CD4-positive, CD25-positive, alpha-beta regulatory T cell (primary cell): ENCODE results near the gene ZDHHC13. TPM values are rescaled to one million over a fixed set of nuclear protein-coding genes. Genes with fewer than 3 reads are reported as not detected.
A peak's percentile ranks its signal among the peaks of the same experiment; 100 is the strongest.

ENCODE experiments used
- ATAC-seq, 2 donors: fragments of 150-1000 bp; cut with Tn5 transposase; one replicate each; pipeline ENCODE4 v1.10.0; 2021; ENCODE audit warnings: low read depth in 2 of 2, moderate number of reproducible peaks in 2 of 2, moderate library complexity in 1 of 2
- DNase-seq, 3 donors: peaks; one replicate each; pipeline versions ENCODE4 v3.0.0 to v3.0.0-alpha.2; 2012 to 2022; ENCODE audit warnings: mixed read lengths in 1 of 3
- H3K27ac ChIP-seq: one replicate; pipeline ENCODE4 v1.7.0; 2013; ENCODE audit warnings: mild to moderate bottlenecking, low read length; ENCODE audit not compliant: insufficient read depth, poor library complexity, severe bottlenecking
- H3K27me3 ChIP-seq: one replicate; pipeline ENCODE4 v1.7.0; 2013; ENCODE audit warnings: low read length; ENCODE audit not compliant: control insufficient read depth, insufficient read depth
- H3K36me3 ChIP-seq: one replicate; pipeline ENCODE4 v1.7.0; 2013; ENCODE audit warnings: mild to moderate bottlenecking, low read length, moderate library complexity; ENCODE audit not compliant: control insufficient read depth, insufficient read depth
- H3K4me1 ChIP-seq: 2 replicates; pipeline ENCODE4 v1.7.0; 2013; ENCODE audit warnings: mild to moderate bottlenecking, low read length; ENCODE audit not compliant: insufficient read depth, control insufficient read depth, poor library complexity, severe bottlenecking
- H3K4me3 ChIP-seq: one replicate; pipeline ENCODE4 v1.7.0; 2013; ENCODE audit warnings: low read depth, mild to moderate bottlenecking, low read length, moderate library complexity
- H3K9me3 ChIP-seq, 2 experiments: 1 replicate in 1 of 2; 2 replicates in 1 of 2; pipeline ENCODE4 v1.7.0; 2013; ENCODE audit warnings: low read length in 2 of 2, mild to moderate bottlenecking in 1 of 2, moderate library complexity in 1 of 2; ENCODE audit not compliant: control insufficient read depth in 2 of 2
- H3K27ac Mint-ChIP-seq, 3 donors: one replicate each; pipeline ENCODE4 v1.8.0; 2020 to 2022; ENCODE audit warnings: mild to moderate bottlenecking in 3 of 3, mixed read lengths in 3 of 3, moderate library complexity in 2 of 3
- H3K27me3 Mint-ChIP-seq: one replicate; pipeline ENCODE4 v1.8.0; 2022; ENCODE audit warnings: mild to moderate bottlenecking, mixed read lengths
- H3K36me3 Mint-ChIP-seq: one replicate; pipeline ENCODE4 v1.8.0; 2020; ENCODE audit warnings: mixed read lengths
- H3K4me1 Mint-ChIP-seq, 4 donors: one replicate each; pipeline ENCODE4 v1.8.0; 2020 to 2022; ENCODE audit warnings: mixed read lengths in 4 of 4, mild to moderate bottlenecking in 1 of 4
- H3K4me3 Mint-ChIP-seq, 4 donors: one replicate each; pipeline ENCODE4 v1.8.0; 2020 to 2022; ENCODE audit warnings: mild to moderate bottlenecking in 4 of 4, mixed read lengths in 4 of 4, moderate library complexity in 3 of 4
- H3K9me3 Mint-ChIP-seq, 7 donors: one replicate each; pipeline ENCODE4 v1.8.0; 2020 to 2022; ENCODE audit warnings: mixed read lengths in 7 of 7, mild to moderate bottlenecking in 3 of 7, moderate library complexity in 2 of 7
- polyA plus RNA-seq, 4 donors: library from polyadenylated mRNA; unstranded; fragments of 300-500 nt; fragmentation: Illumina TruSeq; gene quantifications; one replicate each; pipeline ENCODE4 v1.2.3, GENCODE V29; 2021
- total RNA-seq: library from RNA; stranded (reverse); gene quantifications from one replicate; pipeline ENCODE4 v1.2.3, GENCODE V29; 2022

ZDHHC13 gene
- total and polyA plus RNA-seq, 5 donors from 2014 or later, result 9.6 to 21.0 (median 16.2) TPM

GRCh38 chr11:19089421-19089820 lies 27.5 kb upstream of the ZDHHC13 start:
- no peak overlapping the region for H3K27ac ChIP-seq
- peaks cover 6% of the 10 kb centered on the region for H3K27me3 ChIP-seq
- H3K9me3 Mint-ChIP-seq, result peaks cover 0 to 3% (median 0%) of the 10 kb centered on the region in 7 donors
- H3K27me3 Mint-ChIP-seq, result peaks cover 11% of the 10 kb centered on the region
- H3K36me3 ChIP-seq, result no peaks in the 10 kb centered on the region
- H3K4me3 ChIP-seq, result no peak overlapping the region
- no peak for DNase-seq
- H3K27ac Mint-ChIP-seq, result no peak overlapping the region
- H3K9me3 ChIP-seq, result no peaks in the 10 kb centered on the region
- H3K4me3 Mint-ChIP-seq, result no peak overlapping the region
- no peaks in the 10 kb centered on the region for H3K4me1 ChIP-seq
- no peaks in the 10 kb centered on the region for H3K36me3 Mint-ChIP-seq
- no peaks in the 10 kb centered on the region for H3K4me1 Mint-ChIP-seq
- no peak for ATAC-seq

- Mint-ChIP-seq H3K4me3 (no peak overlapping the region), H3K9me3 (peaks cover 0 to 3% (median 0%) of the 10 kb centered on the region in 7 donors), H3K27me3 (peaks cover 18% of the 10 kb centered on the region), H3K27ac (no peak overlapping the region), H3K4me1 (no peaks in the 10 kb centered on the region), H3K36me3 (no peaks in the 10 kb centered on the region)
- Histone ChIP-seq H3K4me1 (no peaks in the 10 kb centered on the region), H3K27me3 (peaks cover 6% of the 10 kb centered on the region), H3K4me3 (no peak overlapping the region), H3K36me3 (no peaks in the 10 kb centered on the region), H3K27ac (no peak overlapping the region), H3K9me3 (no peaks in the 10 kb centered on the region)
- no peak for DNase-seq
- ATAC-seq, result no peak
Measured at GRCh38 chr11:19091366-19091765, 25.6 kb upstream of the ZDHHC13 start.

- no peaks in the 10 kb centered on the region for H3K4me1 Mint-ChIP-seq
- Histone ChIP-seq H3K9me3 (no peaks in the 10 kb centered on the region), H3K4me1 (no peaks in the 10 kb centered on the region), H3K27ac (no peak overlapping the region), H3K36me3 (no peaks in the 10 kb centered on the region), H3K4me3 (no peak overlapping the region), H3K27me3 (peaks cover 6% of the 10 kb centered on the region)
- H3K9me3 Mint-ChIP-seq, result no peaks in the 10 kb centered on the region
- ATAC-seq (no peak), DNase-seq (no peak)
- no peak overlapping the region for H3K4me3 Mint-ChIP-seq
- peaks cover 18% of the 10 kb centered on the region for H3K27me3 Mint-ChIP-seq
- no peaks in the 10 kb centered on the region for H3K36me3 Mint-ChIP-seq
- no peak overlapping the region for H3K27ac Mint-ChIP-seq
Measured at GRCh38 chr11:19092342-19092741, 24.6 kb upstream of the ZDHHC13 start.

- Histone ChIP-seq H3K36me3 (no peaks in the 10 kb centered on the region), H3K4me3 (no peak overlapping the region), H3K9me3 (no peaks in the 10 kb centered on the region), H3K4me1 (no peaks in the 10 kb centered on the region), H3K27ac (no peak overlapping the region), H3K27me3 (peaks cover 6% of the 10 kb centered on the region)
- H3K4me1 Mint-ChIP-seq, result no peaks in the 10 kb centered on the region
- H3K4me3 Mint-ChIP-seq, result no peak overlapping the region
- DNase-seq (no peak), ATAC-seq (no peak)
- H3K27me3 Mint-ChIP-seq, result peaks cover 20% of the 10 kb centered on the region
- no peak overlapping the region for H3K27ac Mint-ChIP-seq
- no peaks in the 10 kb centered on the region for H3K36me3 Mint-ChIP-seq
- H3K9me3 Mint-ChIP-seq, result peaks cover 0 to 3% (median 0%) of the 10 kb centered on the region in 7 donors
Measured at GRCh38 chr11:19092850-19093249, 24.1 kb upstream of the ZDHHC13 start.

- ATAC-seq (no peak), DNase-seq (no peak)
- Mint-ChIP-seq H3K4me1 (no peaks in the 10 kb centered on the region), H3K27ac (peak overlapping the region in 1 of 3 donors; percentile 16), H3K4me3 (no peak overlapping the region), H3K9me3 (peaks cover 0 to 3% (median 0%) of the 10 kb centered on the region in 7 donors), H3K36me3 (no peaks in the 10 kb centered on the region), H3K27me3 (peaks cover 27% of the 10 kb centered on the region)
- Histone ChIP-seq H3K9me3 (no peaks in the 10 kb centered on the region), H3K36me3 (no peaks in the 10 kb centered on the region), H3K4me1 (no peaks in the 10 kb centered on the region), H3K27ac (no peak overlapping the region), H3K4me3 (no peak overlapping the region), H3K27me3 (peaks cover 6% of the 10 kb centered on the region)
Measured at GRCh38 chr11:19093976-19094375, 23.0 kb upstream of the ZDHHC13 start.

GRCh38 chr11:19094859-19095258 lies 22.1 kb upstream of the ZDHHC13 start:
- H3K27ac ChIP-seq, result no peak overlapping the region
- no peak overlapping the region for H3K4me3 ChIP-seq
- ATAC-seq (no peak), DNase-seq (no peak)
- no peaks in the 10 kb centered on the region for H3K4me1 ChIP-seq
- H3K27me3 ChIP-seq, result peaks cover 6% of the 10 kb centered on the region
- no peaks in the 10 kb centered on the region for H3K36me3 ChIP-seq
- Mint-ChIP-seq H3K27ac (no peak overlapping the region), H3K9me3 (peaks cover 0 to 3% (median 0%) of the 10 kb centered on the region in 7 donors), H3K36me3 (no peaks in the 10 kb centered on the region), H3K4me1 (no peaks in the 10 kb centered on the region), H3K4me3 (no peak overlapping the region), H3K27me3 (peaks cover 32% of the 10 kb centered on the region)
- H3K9me3 ChIP-seq, result no peaks in the 10 kb centered on the region

- Histone ChIP-seq H3K36me3 (no peaks in the 10 kb centered on the region), H3K27ac (no peak overlapping the region), H3K4me1 (no peaks in the 10 kb centered on the region), H3K9me3 (no peaks in the 10 kb centered on the region), H3K4me3 (no peak overlapping the region), H3K27me3 (peaks cover 6% of the 10 kb centered on the region)
- DNase-seq (no peak), ATAC-seq (no peak)
- Mint-ChIP-seq H3K27me3 (peaks cover 39% of the 10 kb centered on the region), H3K4me3 (no peak overlapping the region), H3K27ac (no peak overlapping the region), H3K36me3 (no peaks in the 10 kb centered on the region), H3K4me1 (no peaks in the 10 kb centered on the region), H3K9me3 (peaks cover 0 to 4% (median 2%) of the 10 kb centered on the region in 7 donors)
Measured at GRCh38 chr11:19099093-19099492, 17.9 kb upstream of the ZDHHC13 start.

- Mint-ChIP-seq H3K9me3 (peaks cover 0 to 4% (median 2%) of the 10 kb centered on the region in 7 donors), H3K4me3 (no peak overlapping the region), H3K4me1 (no peaks in the 10 kb centered on the region), H3K36me3 (no peaks in the 10 kb centered on the region), H3K27me3 (peaks cover 40% of the 10 kb centered on the region), H3K27ac (no peak overlapping the region)
- no peaks in the 10 kb centered on the region for H3K9me3 ChIP-seq
- no peak for ATAC-seq
- H3K4me3 ChIP-seq, result no peak overlapping the region
- H3K36me3 ChIP-seq, result no peaks in the 10 kb centered on the region
- H3K4me1 ChIP-seq, result no peaks in the 10 kb centered on the region
- peaks cover 6% of the 10 kb centered on the region for H3K27me3 ChIP-seq
- no peak for DNase-seq
- H3K27ac ChIP-seq, result no peak overlapping the region
Measured at GRCh38 chr11:19100885-19101284, 16.1 kb upstream of the ZDHHC13 start.
